GM23338 (cell line): ENCODE measurements around the gene ZNRF1. TPM values are rescaled to one million over a fixed set of nuclear protein-coding genes. Genes with fewer than 3 reads are reported as not detected.

ENCODE experiments used
- ATAC-seq: fragments of 200-7000 bp; cut with Tn5 transposase; 3 replicates; pipeline ENCODE4 v1.9.1; 2020
- DNase-seq: peaks from one replicate; pipeline ENCODE4 v3.0.0-alpha.2; 2015; ENCODE audit warnings: low spot score
- H2AFZ ChIP-seq: fragments of 200-600 bp; sonication (generic); 2 replicates; pipeline ENCODE4 v1.8.0; 2016; ENCODE audit warnings: antibody characterized with exemption, mild to moderate bottlenecking, moderate library complexity
- H3F3A ChIP-seq: fragments of 200-600 bp; sonication (generic); replicated peaks from 2 replicates; pipeline ENCODE4 v1.8.0; 2017; ENCODE audit warnings: antibody characterized with exemption, mixed run types, low read depth
- H3K27ac ChIP-seq: fragments of 200-600 bp; sonication (generic); 2 replicates; pipeline ENCODE4 v1.6.1; 2016; ENCODE audit warnings: low read depth
- H3K27me3 ChIP-seq: fragments of 200-600 bp; sonication (generic); 2 replicates; pipeline ENCODE4 v1.8.0; 2016; ENCODE audit warnings: mild to moderate bottlenecking, mixed run types, moderate library complexity; ENCODE audit not compliant: insufficient read depth
- H3K36me3 ChIP-seq: fragments of 200-600 bp; sonication (generic); 2 replicates; pipeline ENCODE4 v1.8.0; 2016; ENCODE audit warnings: mild to moderate bottlenecking; ENCODE audit not compliant: insufficient read depth
- H3K4me1 ChIP-seq: fragments of 200-600 bp; sonication (generic); 2 replicates; pipeline ENCODE4 v1.8.0; 2016; ENCODE audit warnings: mild to moderate bottlenecking, moderate library complexity; ENCODE audit not compliant: insufficient read depth
- H3K4me2 ChIP-seq: fragments of 200-600 bp; sonication (generic); 2 replicates; pipeline ENCODE4 v1.7.1; 2017; ENCODE audit warnings: mixed run types
- H3K4me3 ChIP-seq: fragments of 200-600 bp; sonication (generic); 2 replicates; pipeline ENCODE4 v1.6.1; 2016; ENCODE audit warnings: mixed run types
- H3K79me2 ChIP-seq: fragments of 200-600 bp; sonication (generic); replicated peaks from 2 replicates; pipeline ENCODE4 v1.8.0; 2017; ENCODE audit warnings: mild to moderate bottlenecking; ENCODE audit not compliant: insufficient read depth
- H3K9me2 ChIP-seq: fragments of 200-600 bp; sonication (generic); 2 replicates; pipeline ENCODE4 v1.8.0; 2017; ENCODE audit not compliant: insufficient read depth
- H4K20me1 ChIP-seq: fragments of 200-600 bp; sonication (generic); replicated peaks from 2 replicates; pipeline ENCODE4 v1.8.0; 2017; ENCODE audit warnings: mild to moderate bottlenecking; ENCODE audit not compliant: insufficient read depth
- H3K27ac Mint-ChIP-seq: 2 replicates; pipeline ENCODE4 v1.8.0; 2020; ENCODE audit warnings: inconsistent platforms, mild to moderate bottlenecking, moderate library complexity, mixed read lengths
- H3K27me3 Mint-ChIP-seq: 3 replicates; pipeline ENCODE4 v1.8.0; 2022; ENCODE audit warnings: low read depth, mild to moderate bottlenecking, moderate library complexity, mixed read lengths, inconsistent platforms; ENCODE audit not compliant: insufficient read depth, poor library complexity
- H3K36me3 Mint-ChIP-seq: 3 replicates; pipeline ENCODE4 v1.8.0; 2021; ENCODE audit warnings: low read depth, mild to moderate bottlenecking, inconsistent platforms, moderate library complexity, mixed read lengths
- H3K4me1 Mint-ChIP-seq: 3 replicates; pipeline ENCODE4 v1.8.0; 2020; ENCODE audit warnings: mild to moderate bottlenecking, inconsistent platforms, mixed read lengths
- H3K4me3 Mint-ChIP-seq: 3 replicates; pipeline ENCODE4 v1.8.0; 2021; ENCODE audit warnings: moderate library complexity, mild to moderate bottlenecking, inconsistent platforms, mixed read lengths
- H3K9me3 Mint-ChIP-seq: 3 replicates; pipeline ENCODE4 v1.8.0; 2020; ENCODE audit warnings: moderate library complexity, mild to moderate bottlenecking, inconsistent platforms, mixed read lengths
- CREB1 ChIP-seq: fragments of 250-450 bp; sonication (Bioruptor Pico); IDR thresholded peaks from 2 replicates; pipeline ENCODE4 v1.5.0; 2020; ENCODE audit warnings: low read depth, mild to moderate bottlenecking, moderate library complexity
- CTCF ChIP-seq, 2 experiments: fragments of 200-600 bp in 1 of 2; sonication (generic) in 1 of 2; conservative IDR thresholded peaks; 2 replicates each; pipeline versions ENCODE4 v1.5.1 to v1.6.1; 2016 to 2017; ENCODE audit warnings: antibody characterized with exemption in 2 of 2, low read depth in 2 of 2, mild to moderate bottlenecking in 2 of 2, moderate library complexity in 1 of 2
- ETS1 ChIP-seq: IDR thresholded peaks from 2 replicates; pipeline ENCODE4 v1.6.1; 2016; ENCODE audit warnings: antibody characterized with exemption
- EZH2 ChIP-seq: fragments of 200-600 bp; sonication (generic); IDR thresholded peaks from one replicate; pipeline ENCODE4 v1.8.0; 2017; ENCODE audit warnings: antibody characterized with exemption, mild to moderate bottlenecking, low read depth; ENCODE audit not compliant: unreplicated experiment
- EZH2phosphoT487 ChIP-seq: fragments of 200-600 bp; sonication (generic); IDR thresholded peaks from one replicate; pipeline ENCODE4 v1.8.1; 2018; ENCODE audit warnings: antibody characterized with exemption; ENCODE audit not compliant: unreplicated experiment
- JUNB ChIP-seq: IDR thresholded peaks from one replicate; pipeline ENCODE4 v1.6.1; 2016; ENCODE audit warnings: antibody characterized with exemption; ENCODE audit not compliant: unreplicated experiment
- NANOG ChIP-seq: IDR thresholded peaks from 2 replicates; pipeline ENCODE4 v1.6.1; 2016; ENCODE audit warnings: antibody characterized with exemption, borderline replicate concordance
- POLR2AphosphoS5 ChIP-seq: IDR thresholded peaks from 2 replicates; pipeline ENCODE4 v1.6.1; 2016; ENCODE audit warnings: antibody characterized with exemption, low read depth
- REST ChIP-seq: IDR thresholded peaks from one replicate; pipeline ENCODE4 v1.6.1; 2018; ENCODE audit warnings: antibody characterized with exemption; ENCODE audit not compliant: unreplicated experiment
- STAT1 ChIP-seq: IDR thresholded peaks from one replicate; pipeline ENCODE4 v1.6.1; 2016; ENCODE audit warnings: antibody characterized with exemption; ENCODE audit not compliant: unreplicated experiment
- ZNF114 ChIP-seq: fragments of 250-450 bp; sonication (Bioruptor Pico); IDR thresholded peaks from 2 replicates; pipeline ENCODE4 v1.5.0; 2020; ENCODE audit warnings: mild to moderate bottlenecking, moderate library complexity
- ZNF331 ChIP-seq: fragments of 250-450 bp; sonication (Bioruptor Pico); IDR thresholded peaks from 2 replicates; pipeline ENCODE4 v1.5.0; 2020; ENCODE audit warnings: low read depth, mild to moderate bottlenecking, moderate library complexity
- ZNF462 ChIP-seq: fragments of 250-450 bp; sonication (Bioruptor Pico); IDR thresholded peaks from 2 replicates; pipeline ENCODE4 v1.5.0; 2020; ENCODE audit warnings: mild to moderate bottlenecking, moderate library complexity
- polyA plus RNA-seq: library from polyadenylated mRNA; unstranded; fragments of >200 nt; fragmentation: Nextera tagmentation; extraction: Ambion mirVana; gene quantifications from 2 replicates; pipeline ENCODE4 v1.2.1, GENCODE V29; 2016
- total RNA-seq: library from RNA; depleted of rRNA; stranded (reverse); fragments of >200 nt; shearing (Covaris generic); gene quantifications from 2 replicates; pipeline ENCODE4 v1.2.3, GENCODE V29; 2014

Gene ZNRF1
- total and polyA plus RNA-seq, 2 experiments from 2014 or later: 22.4 to 42.1 TPM

- ATAC-seq (peak; percentile 78), DNase-seq (no peak)
- H3K79me2 ChIP-seq: peaks cover 98% of the 10 kb centered on the region
- 0 out of 2 replicates have a peak, but pooled peaks cover 8% of the 10 kb centered on the region for H3K9me2 ChIP-seq
- Mint-ChIP-seq H3K4me3 (0 out of 3 replicates have a peak overlapping the region, but pooled peaks have one; percentile 2), H3K27ac (peak overlapping the region; percentile 63), H3K27me3 (peaks cover 4% of the 10 kb centered on the region), H3K4me1 (peaks cover 30% of the 10 kb centered on the region), H3K36me3 (peaks cover 9% of the 10 kb centered on the region), H3K9me3 (no peaks in the 10 kb centered on the region; the same call in 2 of the 3 replicates)
- H3K4me3 ChIP-seq: no peak overlapping the region
- H3F3A ChIP-seq: 0 out of 2 replicates have a peak, but pooled peaks cover 7% of the 10 kb centered on the region
- peak overlapping the region; percentile 18 for H3K4me2 ChIP-seq
- peaks cover 10% of the 10 kb centered on the region; the same call in 1 of the 2 replicates for H4K20me1 ChIP-seq
- no peak overlapping the region for H3K27ac ChIP-seq
- H2AFZ ChIP-seq: no peak overlapping the region
- 0 out of 2 replicates have a peak, but pooled peaks cover 2% of the 10 kb centered on the region for H3K36me3 ChIP-seq
- TF ChIP-seq POLR2AphosphoS5 (no peak), STAT1 (no peak), EZH2phosphoT487 (no peak), ETS1 (no peak), ZNF114 (no peak), ZNF462 (CRISPR knock-in tag) (no peak), JUNB (no peak), CTCF (conservative IDR thresholded peaks at IDR 0.05; ENCODE audit: low read depth in 2 of 2) (no peak), ZNF331 (CRISPR knock-in tag) (no peak), EZH2 (no peak), REST (no peak), NANOG (no peak), CREB1 (CRISPR knock-in tag) (no peak)
- H3K27me3 ChIP-seq: no peaks in the 10 kb centered on the region
- peaks cover 22% of the 10 kb centered on the region for H3K4me1 ChIP-seq
Measured at GRCh38 chr16:75080205-75081029, 81.6 kb downstream of the ZNRF1 start.
